HG02981 (cell line): Measurements from ENCODE around the gene SPHK2.
"Not testable (repeated sequence)": the region's sequence is repeated elsewhere in the genome, so short reads cannot be mapped to it uniquely, and the experiment has no call there.

ENCODE experiments used
- ATAC-seq: cut with Tn5 transposase; IDR thresholded peaks from one replicate; pipeline ENCODE4 v1.9.1; 2021; ENCODE audit warnings: mild to moderate bottlenecking, moderate library complexity; ENCODE audit not compliant: unreplicated experiment

The SPHK2 gene

DNA sequence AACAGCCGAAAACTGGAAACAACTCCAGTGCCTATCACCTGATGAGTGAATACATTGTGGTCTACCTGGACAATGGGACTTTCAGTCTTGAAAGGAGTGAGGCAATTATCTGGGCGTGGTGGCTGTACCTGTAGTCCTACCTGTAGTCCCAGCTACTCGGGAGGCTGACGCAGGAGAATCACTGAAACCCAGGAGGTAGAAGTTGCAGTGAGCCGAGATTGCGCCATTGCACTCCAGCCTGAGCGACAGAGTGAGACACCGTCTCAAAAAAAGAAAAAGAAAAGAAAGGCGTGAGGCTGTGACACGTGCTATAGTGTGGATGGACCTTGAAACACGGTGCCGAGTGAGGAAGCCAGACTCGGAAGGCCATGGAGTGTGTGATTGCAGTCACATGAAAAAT, 57.6 kb downstream of the SPHK2 start:
- ATAC-seq: no peak

DNA sequence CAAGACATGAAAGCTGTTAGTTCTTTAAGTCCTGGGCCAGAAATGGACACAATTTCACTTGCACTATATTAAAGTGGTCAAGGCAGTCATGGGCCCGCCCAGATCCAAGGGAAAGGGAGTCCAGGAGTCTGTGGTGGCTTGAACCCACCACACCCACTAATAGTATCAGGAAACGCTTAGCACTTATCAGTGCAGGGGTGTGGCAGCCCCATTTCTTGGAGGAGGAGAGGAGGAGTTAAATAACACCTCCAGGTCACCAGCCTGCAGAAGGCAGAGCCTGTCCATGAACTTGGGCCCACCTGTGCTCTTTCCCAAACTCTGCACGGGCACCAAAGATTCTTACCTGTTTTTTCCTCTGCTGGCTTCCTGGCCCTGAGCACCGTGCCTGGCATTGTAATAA, 58.9 kb downstream of the SPHK2 start:
- no peak for ATAC-seq

- not testable (repeated sequence) for ATAC-seq
These were observed 60.7 kb downstream of the SPHK2 start for GRCh38 chr19:48680006-48680405.
